HepG2 (cell line): ENCODE data around the gene KSR1. TPM values are rescaled to one million over a fixed set of nuclear protein-coding genes. Genes with fewer than 3 reads are reported as not detected.

ENCODE experiments used
- DR1 ChIP-seq: sonication (generic); formaldehyde crosslinking; IDR thresholded peaks from 2 replicates; pipeline ENCODE4 v1.8.0; 2021; ENCODE audit warnings: mild to moderate bottlenecking, missing genetic modification reagents, inconsistent platforms
- KLF9 ChIP-seq: IDR thresholded peaks from 2 replicates; pipeline ENCODE4 v1.6.1; 2016; ENCODE audit warnings: low read depth
- LCORL ChIP-seq, 2 experiments: fragments of 450-650 bp in 1 of 2; sonication (generic) in 1 of 2; formaldehyde crosslinking in 1 of 2; IDR thresholded peaks; 2 replicates each; pipeline versions ENCODE4 v1.5.0 to v1.6.1; 2017 to 2020; ENCODE audit warnings: antibody characterized with exemption in 1 of 2, missing genetic modification reagents in 1 of 2
- SKIL ChIP-seq: sonication (generic); formaldehyde crosslinking; IDR thresholded peaks from 2 replicates; pipeline ENCODE4 v1.8.0; 2022; ENCODE audit warnings: missing genetic modification reagents, mild to moderate bottlenecking, moderate library complexity, borderline replicate concordance
- ZNF331 ChIP-seq: sonication (generic); formaldehyde crosslinking; IDR thresholded peaks from 2 replicates; pipeline ENCODE4 v1.4.0; 2020; ENCODE audit warnings: missing genetic modification reagents
- ZNF552 ChIP-seq: sonication (generic); formaldehyde crosslinking; IDR thresholded peaks from 2 replicates; pipeline ENCODE4 v1.9.0; 2022; ENCODE audit warnings: missing genetic modification reagents, mild to moderate bottlenecking, borderline replicate concordance
- ZNF570 ChIP-seq: sonication (generic); formaldehyde crosslinking; IDR thresholded peaks from 2 replicates; pipeline ENCODE4 v1.4.0; 2020; ENCODE audit warnings: mild to moderate bottlenecking, missing genetic modification reagents, borderline replicate concordance
- ZNF75D ChIP-seq: sonication (generic); formaldehyde crosslinking; IDR thresholded peaks from 2 replicates; pipeline ENCODE4 v1.8.1; 2023; ENCODE audit warnings: missing genetic modification reagents, mild to moderate bottlenecking, borderline replicate concordance
- polyA plus RNA-seq, 8 experiments: library from polyadenylated mRNA; depleted of rRNA in 3 of 8; stranded (reverse) in 7 of 8; unstranded in 1 of 8; fragments of >200 nt; fragmentation: Illumina TruSeq in 4 of 8; extraction: Trizol in 4 of 8; gene quantifications; 2 replicates each; pipeline versions ENCODE4 v1.2.1 to v1.2.3, GENCODE V29; 2011 to 2016; ENCODE audit warnings: low read depth in 4 of 8, missing spikeins in 1 of 8, mixed read lengths in 1 of 8; ENCODE audit not compliant: insufficient read depth in 1 of 8
- total RNA-seq, 5 experiments: library from RNA; depleted of rRNA; stranded (reverse); fragments of >200 nt; fragmentation: Illumina TruSeq; extraction: Trizol; gene quantifications; 2 replicates each; pipeline ENCODE4 v1.2.3, GENCODE V29; 2016; ENCODE audit warnings: low read depth in 1 of 5
- TF ChIP-seq, protein P1 (sequence below): sonication (generic); formaldehyde crosslinking; conservative IDR thresholded peaks from 2 replicates; pipeline ENCODE4 v1.4.0; 2020; ENCODE audit warnings: missing genetic modification reagents
- TF ChIP-seq, protein P2 (sequence below): sonication (generic); formaldehyde crosslinking; IDR thresholded peaks from 2 replicates; pipeline ENCODE4 v1.5.1; 2020; ENCODE audit warnings: mild to moderate bottlenecking, missing genetic modification reagents, moderate library complexity

KSR1 gene
- total and polyA plus RNA-seq, 2 of the 13 experiments (the other 11 are each of a cell fraction or from before 2014, with no cell fraction given), result 10.1 to 16.6 TPM

GRCh38 chr17:27551701-27552248, 95.5 kb downstream of the KSR1 start (continued):
- TF ChIP-seq SKIL (CRISPR knock-in tag) (peak; percentile 53; the same call in 1 of the 2 replicates), DR1 (no peak), ZNF75D (CRISPR knock-in tag) (no peak), ZNF570 (CRISPR knock-in tag) (no peak), ZNF552 (CRISPR knock-in tag) (no peak), LCORL (IDR thresholded peaks at IDR 0.05) (no peak), LCORL (CRISPR knock-in tag; IDR thresholded peaks at IDR 0.05) (peak; percentile 65; the same call in 1 of the 2 replicates), ZNF331 (CRISPR knock-in tag) (no peak; the same call in 1 of the 2 replicates), KLF9 (CRISPR knock-in tag) (no peak)
- TF ChIP-seq, protein P1, sequence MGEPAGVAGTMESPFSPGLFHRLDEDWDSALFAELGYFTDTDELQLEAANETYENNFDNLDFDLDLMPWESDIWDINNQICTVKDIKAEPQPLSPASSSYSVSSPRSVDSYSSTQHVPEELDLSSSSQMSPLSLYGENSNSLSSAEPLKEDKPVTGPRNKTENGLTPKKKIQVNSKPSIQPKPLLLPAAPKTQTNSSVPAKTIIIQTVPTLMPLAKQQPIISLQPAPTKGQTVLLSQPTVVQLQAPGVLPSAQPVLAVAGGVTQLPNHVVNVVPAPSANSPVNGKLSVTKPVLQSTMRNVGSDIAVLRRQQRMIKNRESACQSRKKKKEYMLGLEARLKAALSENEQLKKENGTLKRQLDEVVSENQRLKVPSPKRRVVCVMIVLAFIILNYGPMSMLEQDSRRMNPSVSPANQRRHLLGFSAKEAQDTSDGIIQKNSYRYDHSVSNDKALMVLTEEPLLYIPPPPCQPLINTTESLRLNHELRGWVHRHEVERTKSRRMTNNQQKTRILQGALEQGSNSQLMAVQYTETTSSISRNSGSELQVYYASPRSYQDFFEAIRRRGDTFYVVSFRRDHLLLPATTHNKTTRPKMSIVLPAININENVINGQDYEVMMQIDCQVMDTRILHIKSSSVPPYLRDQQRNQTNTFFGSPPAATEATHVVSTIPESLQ, result no peak
- TF ChIP-seq, protein P2, sequence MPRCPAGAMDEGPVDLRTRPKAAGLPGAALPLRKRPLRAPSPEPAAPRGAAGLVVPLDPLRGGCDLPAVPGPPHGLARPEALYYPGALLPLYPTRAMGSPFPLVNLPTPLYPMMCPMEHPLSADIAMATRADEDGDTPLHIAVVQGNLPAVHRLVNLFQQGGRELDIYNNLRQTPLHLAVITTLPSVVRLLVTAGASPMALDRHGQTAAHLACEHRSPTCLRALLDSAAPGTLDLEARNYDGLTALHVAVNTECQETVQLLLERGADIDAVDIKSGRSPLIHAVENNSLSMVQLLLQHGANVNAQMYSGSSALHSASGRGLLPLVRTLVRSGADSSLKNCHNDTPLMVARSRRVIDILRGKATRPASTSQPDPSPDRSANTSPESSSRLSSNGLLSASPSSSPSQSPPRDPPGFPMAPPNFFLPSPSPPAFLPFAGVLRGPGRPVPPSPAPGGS (CRISPR knock-in tag), result no peak
